GM20000 (cell line): ENCODE results near the gene IFNA6.

Experiments
- DNase-seq: peaks from one replicate; pipeline ENCODE4 v3.0.0; 2012; ENCODE audit warnings: low spot score
- TF ChIP-seq, protein P1 (sequence below): IDR thresholded peaks from 2 replicates; pipeline ENCODE4 v1.5.1; 2012; ENCODE audit warnings: mild to moderate bottlenecking, control low read depth; ENCODE audit errors: extremely low read depth, missing control alignments

IFNA6 gene

GRCh38 chr9:21336457-21336856 lies 14.2 kb downstream of the IFNA6 start:
- DNase-seq = no peak
- TF ChIP-seq, protein P1, sequence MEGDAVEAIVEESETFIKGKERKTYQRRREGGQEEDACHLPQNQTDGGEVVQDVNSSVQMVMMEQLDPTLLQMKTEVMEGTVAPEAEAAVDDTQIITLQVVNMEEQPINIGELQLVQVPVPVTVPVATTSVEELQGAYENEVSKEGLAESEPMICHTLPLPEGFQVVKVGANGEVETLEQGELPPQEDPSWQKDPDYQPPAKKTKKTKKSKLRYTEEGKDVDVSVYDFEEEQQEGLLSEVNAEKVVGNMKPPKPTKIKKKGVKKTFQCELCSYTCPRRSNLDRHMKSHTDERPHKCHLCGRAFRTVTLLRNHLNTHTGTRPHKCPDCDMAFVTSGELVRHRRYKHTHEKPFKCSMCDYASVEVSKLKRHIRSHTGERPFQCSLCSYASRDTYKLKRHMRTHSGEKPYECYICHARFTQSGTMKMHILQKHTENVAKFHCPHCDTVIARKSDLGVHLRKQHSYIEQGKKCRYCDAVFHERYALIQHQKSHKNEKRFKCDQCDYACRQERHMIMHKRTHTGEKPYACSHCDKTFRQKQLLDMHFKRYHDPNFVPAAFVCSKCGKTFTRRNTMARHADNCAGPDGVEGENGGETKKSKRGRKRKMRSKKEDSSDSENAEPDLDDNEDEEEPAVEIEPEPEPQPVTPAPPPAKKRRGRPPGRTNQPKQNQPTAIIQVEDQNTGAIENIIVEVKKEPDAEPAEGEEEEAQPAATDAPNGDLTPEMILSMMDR = no peak

- peak; percentile 89 for DNase-seq
- TF ChIP-seq, protein P1 = no peak
Measured at GRCh38 chr9:21334701-21335632, 15.7 kb downstream of the IFNA6 start, which contains the start of gene KLHL9. KLHL9 (minus strand) TSS chr9:21335404; CDS start chr9:21334859, 545 bp downstream.

DNA sequence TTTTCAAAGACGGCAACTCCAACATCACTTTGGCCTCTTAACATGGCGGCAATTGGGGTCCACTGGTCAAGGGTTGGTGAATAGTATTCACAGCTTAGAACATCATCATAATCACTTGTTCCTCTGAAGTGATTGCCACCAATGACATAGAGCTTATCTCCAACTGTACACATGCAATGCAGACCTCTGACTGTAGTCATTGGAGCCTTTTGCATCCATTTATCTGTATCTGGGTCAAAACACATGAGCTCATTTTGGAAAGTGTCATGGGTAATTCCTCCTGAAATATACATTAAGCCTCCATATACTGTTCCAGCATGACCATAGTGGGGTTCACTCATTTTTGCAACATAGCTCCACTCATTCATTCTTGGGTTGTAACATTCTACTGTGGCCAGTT lies 17.5 kb downstream of the IFNA6 start:
- no peak for DNase-seq

GRCh38 chr9:21331676-21332402 lies 18.8 kb downstream of the IFNA6 start:
- no peak for DNase-seq
- TF ChIP-seq, protein P1 = no peak

More for the DNA sequence above, 17.5 kb downstream of the IFNA6 start:
- TF ChIP-seq, protein P1 = no peak

DNA sequence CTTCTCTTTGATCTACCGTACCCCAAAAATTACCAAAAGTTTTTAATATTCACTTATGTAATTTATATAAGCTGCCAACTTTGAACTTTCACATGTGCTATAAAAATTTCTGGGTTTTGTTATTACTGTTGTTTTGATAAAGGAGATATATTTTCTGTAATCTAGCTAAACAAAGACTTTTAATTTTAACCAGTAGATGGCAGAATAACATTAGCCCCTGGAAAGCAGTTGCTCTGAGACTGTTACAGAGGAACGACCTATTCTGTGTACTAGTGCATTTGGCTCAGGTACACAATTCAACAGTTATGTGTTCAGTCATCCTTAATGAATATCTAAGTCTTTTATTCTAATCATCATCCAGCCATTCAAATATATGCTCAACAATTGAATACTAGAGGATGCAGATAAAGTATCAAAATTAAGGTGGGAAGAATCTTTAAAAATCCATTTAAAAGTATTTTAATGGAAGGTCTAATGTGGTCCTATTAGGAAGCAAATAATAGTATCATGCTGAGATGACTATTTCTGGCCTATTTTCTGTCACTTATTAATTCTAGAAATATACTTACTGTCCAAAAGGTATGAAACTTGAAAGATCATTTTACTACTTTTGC lies 24.1 kb downstream of the IFNA6 start:
- peak; percentile 55 for DNase-seq
- TF ChIP-seq, protein P1 = peak; percentile 5

- DNase-seq = no peak
- TF ChIP-seq, protein P1 = no peak
Measured at GRCh38 chr9:21324047-21324446, 26.6 kb downstream of the IFNA6 start.

- DNase-seq = no peak
- TF ChIP-seq, protein P1 = no peak
Measured at GRCh38 chr9:21322911-21323461, 27.7 kb downstream of the IFNA6 start.
